Peyer's patch (tissue), 4 donors: ENCODE measurements around the gene CA14.

Experiments
- CTCF ChIP-seq, 6 experiments: fragments of 450-650 bp in 4 of 6; fragments of 200-600 bp in 2 of 6; sonication (generic) in 1 of 6; IDR thresholded peaks; one replicate each; pipeline ENCODE4 v1.5.1; 2017 to 2019; ENCODE audit warnings: antibody characterized with exemption in 6 of 6, mild to moderate bottlenecking in 3 of 6, moderate library complexity in 1 of 6
- POLR2A ChIP-seq, 2 donors: fragments of 450-650 bp; IDR thresholded peaks; one replicate each; pipeline ENCODE4 v1.5.1; 2017; ENCODE audit warnings: antibody characterized with exemption in 2 of 2, mild to moderate bottlenecking in 2 of 2, moderate library complexity in 2 of 2

GRCh38 chr1:150263549-150263948, 6.0 kb downstream of the CA14 start:
- no peak for TF ChIP-seq CTCF (IDR thresholded peaks at IDR 0.05)
- TF ChIP-seq POLR2A (IDR thresholded peaks at IDR 0.05) = no peak
